ENCODE results near the gene ANKRD22. TPM values are rescaled to one million over a fixed set of nuclear protein-coding genes. Genes with fewer than 3 reads are reported as not detected.

ANKRD22 gene
- total and polyA plus RNA-seq, 2 of the 8 experiments (the other 6 are each of a cell fraction or from before 2014, with no cell fraction given), result 0.68 TPM; not detected in 1

DNA sequence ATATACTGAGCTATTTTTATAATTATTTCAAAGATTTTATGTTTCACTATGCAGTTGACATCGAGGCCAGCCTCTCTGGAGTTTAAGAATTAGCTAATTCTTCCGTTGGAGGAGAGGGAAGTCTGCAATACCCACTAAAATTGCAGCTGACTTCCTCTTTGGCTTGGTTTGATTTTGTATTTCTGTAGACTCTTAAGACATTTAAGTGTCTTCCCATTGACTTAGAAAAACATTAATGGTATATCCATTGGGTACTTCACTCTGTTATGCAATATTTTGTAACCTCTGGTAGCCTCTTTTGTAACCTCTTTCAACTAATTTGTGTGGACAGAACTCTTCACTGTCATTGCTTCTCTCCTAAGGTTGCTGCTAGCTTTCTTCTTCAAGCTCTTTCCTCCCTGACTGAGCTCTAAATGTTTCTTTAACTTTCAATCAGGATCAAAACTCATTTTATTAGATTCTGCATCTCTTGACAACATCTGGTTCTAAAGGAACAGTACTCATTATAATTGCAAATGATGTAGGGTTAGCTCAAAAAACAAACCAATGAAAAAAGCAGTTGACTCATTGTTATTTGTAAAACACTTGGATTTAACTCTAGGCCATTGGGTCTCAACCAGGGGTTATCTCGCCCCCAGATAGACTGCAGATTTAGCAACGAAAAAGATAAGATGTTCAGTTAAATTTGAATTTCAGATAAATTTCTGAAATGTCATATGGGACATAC, 1.7 kb upstream of the ANKRD22 start:
- no peak for TF ChIP-seq YY1 (IDR thresholded peaks at IDR 0.05; ENCODE audit: low read depth, low read length)
- TF ChIP-seq, protein P1, sequence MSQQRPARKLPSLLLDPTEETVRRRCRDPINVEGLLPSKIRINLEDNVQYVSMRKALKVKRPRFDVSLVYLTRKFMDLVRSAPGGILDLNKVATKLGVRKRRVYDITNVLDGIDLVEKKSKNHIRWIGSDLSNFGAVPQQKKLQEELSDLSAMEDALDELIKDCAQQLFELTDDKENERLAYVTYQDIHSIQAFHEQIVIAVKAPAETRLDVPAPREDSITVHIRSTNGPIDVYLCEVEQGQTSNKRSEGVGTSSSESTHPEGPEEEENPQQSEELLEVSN (IDR thresholded peaks at IDR 0.05), result no peak
- TF ChIP-seq TCF12 (IDR thresholded peaks at IDR 0.05; ENCODE audit: low read depth, low read length), result no peak
- TF ChIP-seq CBX5 (IDR thresholded peaks at IDR 0.05; ENCODE audit: low read depth, low read length), result no peak
- TF ChIP-seq EGR1 (IDR thresholded peaks at IDR 0.05; ENCODE audit: borderline replicate concordance, low read depth, low read length), result no peak
- TF ChIP-seq, protein P2, sequence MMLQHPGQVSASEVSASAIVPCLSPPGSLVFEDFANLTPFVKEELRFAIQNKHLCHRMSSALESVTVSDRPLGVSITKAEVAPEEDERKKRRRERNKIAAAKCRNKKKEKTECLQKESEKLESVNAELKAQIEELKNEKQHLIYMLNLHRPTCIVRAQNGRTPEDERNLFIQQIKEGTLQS (IDR thresholded peaks at IDR 0.05; ENCODE audit: insufficient read depth, low read depth, low read length), result no peak
- TF ChIP-seq TEAD4 (IDR thresholded peaks at IDR 0.05; ENCODE audit: low read depth, low read length), result no peak
- TF ChIP-seq KDM4A (IDR thresholded peaks at IDR 0.05; ENCODE audit: low read depth, low read length, severe bottlenecking), result no peak
- TF ChIP-seq FOSL1 (IDR thresholded peaks at IDR 0.05; ENCODE audit: insufficient read depth, low read depth, low read length), result no peak
- Histone ChIP-seq H3K14ac (ENCODE audit: insufficient read length) (no peak overlapping the region), H2BK12ac (ENCODE audit: low read depth, low read length) (no peak overlapping the region), H2AFZ (ENCODE audit: low read length) (no peak overlapping the region), H3K4me2 (ENCODE audit: insufficient read depth in 1 of 2, low read depth in 2 of 2, low read length in 2 of 2) (0 out of 4 replicates have a peak overlapping the region, but pooled peaks of 1 of the 2 experiments have one; percentile 4), H3K23ac (ENCODE audit: insufficient read length) (no peak overlapping the region), H2AK5ac (ENCODE audit: low read depth, low read length) (no peak overlapping the region), H3K27ac (ENCODE audit: low read depth, low read length) (no peak overlapping the region), H3K79me1 (ENCODE audit: low read depth, low read length) (no peaks in the 10 kb centered on the region), H2BK20ac (ENCODE audit: low read length) (no peak overlapping the region), H3K9me3 (ENCODE audit: insufficient read depth in 2 of 2, low read depth in 1 of 2, low read length in 1 of 2) (no peaks in the 10 kb centered on the region), H3K4ac (replicated peaks; ENCODE audit: insufficient read length, low read depth, low read length) (no peak overlapping the region), H3K4me1 (replicated peaks in 1 of 4; ENCODE audit: control insufficient read depth in 3 of 4, insufficient read depth in 4 of 4, low read length in 3 of 4) (peaks cover 0 to 3% (median 0%) of the 10 kb centered on the region in 4 experiments; a peak in 3 of 7 replicates), H3K27me3 (replicated peaks in 1 of 4; ENCODE audit: control insufficient read depth in 3 of 4, extremely low read depth in 1 of 4, insufficient read depth in 3 of 4, low read length in 3 of 4) (no peaks in the 10 kb centered on the region), H3K56ac (replicated peaks; ENCODE audit: insufficient read length, low read depth, low read length) (no peak overlapping the region), H4K91ac (replicated peaks; ENCODE audit: insufficient read length, low read length) (no peak overlapping the region), H3K4me3 (ENCODE audit: extremely low read depth in 1 of 4, insufficient read depth in 2 of 4, low read depth in 3 of 4, low read length in 4 of 4) (no peak overlapping the region), H4K20me1 (replicated peaks in 1 of 2; ENCODE audit: control insufficient read depth in 1 of 2, insufficient read depth in 2 of 2, low read length in 2 of 2) (no peaks in the 10 kb centered on the region), H2BK15ac (ENCODE audit: low read length) (no peak overlapping the region), H4K5ac (ENCODE audit: insufficient read length, low read depth, low read length) (no peak overlapping the region), H3K36me3 (ENCODE audit: control insufficient read depth in 2 of 4, insufficient read depth in 4 of 4, low read length in 3 of 4) (no peaks in the 10 kb centered on the region), H3K79me2 (ENCODE audit: control insufficient read depth in 1 of 2, insufficient read depth in 2 of 2, low read length in 2 of 2) (no peaks in the 10 kb centered on the region), H3K23me2 (ENCODE audit: low read depth, low read length) (no peaks in the 10 kb centered on the region), H3K9ac (replicated peaks in 1 of 4; ENCODE audit: extremely low read depth in 1 of 4, low read depth in 3 of 4, low read length in 3 of 4) (no peak overlapping the region), H2BK120ac (replicated peaks; ENCODE audit: low read depth, low read length) (no peak overlapping the region), H2BK5ac (ENCODE audit: low read depth, low read length) (no peak overlapping the region), H4K8ac (ENCODE audit: extremely low read depth, insufficient read depth, low read length) (no peak overlapping the region), H3K18ac (ENCODE audit: extremely low read depth, low read length) (no peak overlapping the region)
- ChIA-PET CTCF (ENCODE audit: partially characterized antibody) (interaction anchor here (0.7 to 5.6 kb wide), 11 partner anchors 8 to 288 kb away, joined by 3 to 49 read pairs (median 3); no protein-coding TSS in a partner anchor), POLR2A (ENCODE audit: partially characterized antibody) (no interaction called here)
- no peak for FAIRE-seq
- no peak for DNase-seq (ENCODE audit: low read depth in 1 of 2, low spot score in 2 of 2)
- 87% methylated on average over 4 of the region's 4 CpGs; no CpG with 5 or more reads in 1 of the 2 experiments for WGBS, 2 experiments (ENCODE audit: extremely low coverage in 1 of 2, insufficient coverage in 1 of 2, insufficient read length in 1 of 2, insufficient replicate concordance in 2 of 2, low coverage in 1 of 2, low lambda C conversion rate in 2 of 2, missing lambda C conversion rate in 1 of 2)
